ENCODE results near the gene LHX2. TPM values are rescaled to one million over a fixed set of nuclear protein-coding genes. Genes with fewer than 3 reads are reported as not detected.
"Not testable (repeated sequence)": the region's sequence is repeated elsewhere in the genome, so short reads cannot be mapped to it uniquely, and the experiment has no call there.

LHX2 gene, protein sequence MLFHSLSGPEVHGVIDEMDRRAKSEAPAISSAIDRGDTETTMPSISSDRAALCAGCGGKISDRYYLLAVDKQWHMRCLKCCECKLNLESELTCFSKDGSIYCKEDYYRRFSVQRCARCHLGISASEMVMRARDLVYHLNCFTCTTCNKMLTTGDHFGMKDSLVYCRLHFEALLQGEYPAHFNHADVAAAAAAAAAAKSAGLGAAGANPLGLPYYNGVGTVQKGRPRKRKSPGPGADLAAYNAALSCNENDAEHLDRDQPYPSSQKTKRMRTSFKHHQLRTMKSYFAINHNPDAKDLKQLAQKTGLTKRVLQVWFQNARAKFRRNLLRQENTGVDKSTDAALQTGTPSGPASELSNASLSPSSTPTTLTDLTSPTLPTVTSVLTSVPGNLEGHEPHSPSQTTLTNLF
- total RNA-seq (2014; rRNA removed; shearing (Covaris generic)) = 5.7 and 11.9 TPM in 2 replicates

DNA sequence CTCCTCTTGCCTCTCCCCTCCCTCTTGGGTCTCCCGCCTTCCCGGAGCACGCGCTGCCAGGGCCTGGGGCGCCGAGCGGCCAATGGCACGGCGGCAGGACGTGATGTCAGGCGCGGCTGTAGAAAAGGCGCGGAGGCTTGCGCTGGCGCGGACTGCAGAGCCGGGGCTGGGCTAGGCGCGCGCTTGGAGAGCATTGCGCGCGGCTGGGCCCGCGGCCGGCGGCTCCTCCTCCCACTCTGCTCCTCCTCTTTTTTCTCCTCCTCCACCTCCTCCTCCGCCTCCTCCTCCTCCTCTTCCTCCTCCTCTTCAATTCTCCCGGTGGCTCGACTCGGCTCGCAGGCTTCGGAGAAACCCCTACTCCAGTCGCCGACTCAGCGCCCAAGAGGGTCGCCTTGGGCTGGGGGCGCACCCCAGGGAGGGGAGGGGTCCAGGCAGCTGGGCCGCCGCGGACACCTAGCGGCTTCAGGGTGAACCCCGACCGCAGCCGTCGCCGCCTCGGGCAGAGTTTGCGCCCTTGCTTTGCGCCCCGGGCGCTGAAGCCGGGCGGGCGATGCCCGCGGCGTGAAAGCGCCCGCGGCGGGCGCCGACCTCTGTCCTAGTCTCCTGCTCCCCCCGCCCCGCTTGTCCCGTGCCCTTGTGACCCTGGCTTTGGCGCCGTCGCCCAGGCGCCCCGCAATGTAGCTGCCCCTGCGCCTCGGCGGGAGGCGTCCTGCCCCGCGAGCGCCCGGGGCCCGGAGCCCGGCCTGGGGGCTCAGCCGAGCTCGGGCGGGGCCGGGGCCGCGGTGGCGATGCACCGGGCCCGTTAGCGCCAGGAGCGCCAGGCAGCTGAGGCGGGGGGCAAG is at the start of gene LHX2:
Gene LHX2 (plus strand): TSS at position 309 of the 842 bp plus-strand sequence. CDS start 581 bp downstream, outside the sequence.
- peak; percentile 100 for DNase-seq (ENCODE audit: low read depth)

DNA sequence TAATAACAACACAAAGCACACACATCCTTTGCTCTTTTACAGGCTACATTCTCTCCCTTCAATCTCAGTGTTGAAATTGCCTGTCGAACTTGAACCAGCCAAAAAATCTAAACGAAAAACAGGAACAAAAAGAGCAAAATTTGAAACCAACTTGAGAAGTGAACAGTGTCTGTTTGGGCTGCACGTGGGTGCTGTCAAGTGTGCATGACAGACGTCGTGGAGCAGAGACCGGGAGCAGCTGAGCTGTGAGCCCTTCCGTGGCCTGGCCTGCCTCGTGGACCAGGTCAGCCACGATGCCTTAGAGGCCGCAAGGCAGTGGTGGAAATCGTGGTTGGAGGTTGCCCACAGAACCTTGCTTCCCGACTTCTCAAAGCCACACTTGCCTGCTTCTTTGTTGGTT is 46.8 kb upstream of the LHX2 start:
- no peak for DNase-seq (ENCODE audit: low read depth)

DNA sequence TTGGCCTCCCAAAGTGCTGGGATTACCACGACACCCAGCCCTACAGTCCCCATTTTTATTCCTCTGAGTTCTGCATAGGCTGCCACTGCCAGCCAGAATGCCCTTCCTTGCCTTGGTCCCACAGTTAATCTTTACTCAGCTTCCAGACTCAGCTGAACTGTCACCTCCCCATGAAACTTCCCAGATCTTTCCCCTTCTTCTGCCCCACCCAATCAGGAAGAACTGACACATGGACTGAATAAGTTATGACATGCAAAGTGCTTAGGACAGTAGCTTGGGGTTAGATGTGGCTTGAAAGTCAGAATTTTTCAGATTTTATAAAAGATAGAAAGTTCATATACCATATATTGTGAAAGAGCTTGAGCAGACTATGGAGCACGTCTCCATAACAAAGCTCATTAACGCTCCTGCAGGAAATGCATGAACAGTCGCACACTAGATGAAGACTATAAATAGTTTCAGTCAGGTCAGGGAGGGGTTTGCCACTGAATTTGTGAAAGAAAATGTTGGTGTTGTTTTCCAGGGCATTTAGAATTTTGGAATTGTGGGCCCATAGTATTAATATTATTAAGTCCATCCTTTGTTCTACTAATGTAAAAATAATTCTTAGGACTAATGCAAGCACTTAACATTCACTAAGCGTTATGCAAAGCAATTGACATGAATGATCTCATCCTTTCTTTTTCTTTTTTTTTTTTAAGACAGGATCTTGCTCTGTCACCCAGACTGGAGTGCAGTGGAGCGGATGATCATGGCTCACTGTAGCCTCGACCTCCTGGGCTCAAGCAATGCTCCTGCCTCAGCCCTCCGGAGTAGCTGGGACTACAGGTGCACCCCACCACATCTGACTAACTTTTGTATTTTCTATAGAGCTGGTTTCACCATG is 45.5 kb upstream of the LHX2 start:
- no peak for DNase-seq (ENCODE audit: low read depth)

DNA sequence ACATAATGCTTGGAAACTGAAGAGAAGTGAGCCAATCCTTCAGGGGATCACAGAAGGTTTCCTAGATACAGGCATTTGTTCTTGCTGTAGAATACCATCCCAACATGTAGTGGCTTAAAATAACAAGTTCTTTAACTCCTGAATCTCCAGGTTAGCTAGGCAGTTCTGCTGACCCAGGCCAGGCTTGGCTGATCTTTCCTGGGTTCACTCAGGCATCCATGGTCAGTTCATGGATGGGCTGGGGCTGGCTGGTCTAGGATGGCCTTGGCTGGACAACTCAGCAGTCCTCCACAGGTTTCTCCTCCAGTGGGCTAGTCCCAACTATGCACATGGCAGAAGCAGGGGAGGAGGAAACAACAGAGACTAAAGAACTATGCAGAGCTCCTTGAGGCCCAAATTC is 44.2 kb upstream of the LHX2 start:
- no peak for DNase-seq (ENCODE audit: low read depth)

DNA sequence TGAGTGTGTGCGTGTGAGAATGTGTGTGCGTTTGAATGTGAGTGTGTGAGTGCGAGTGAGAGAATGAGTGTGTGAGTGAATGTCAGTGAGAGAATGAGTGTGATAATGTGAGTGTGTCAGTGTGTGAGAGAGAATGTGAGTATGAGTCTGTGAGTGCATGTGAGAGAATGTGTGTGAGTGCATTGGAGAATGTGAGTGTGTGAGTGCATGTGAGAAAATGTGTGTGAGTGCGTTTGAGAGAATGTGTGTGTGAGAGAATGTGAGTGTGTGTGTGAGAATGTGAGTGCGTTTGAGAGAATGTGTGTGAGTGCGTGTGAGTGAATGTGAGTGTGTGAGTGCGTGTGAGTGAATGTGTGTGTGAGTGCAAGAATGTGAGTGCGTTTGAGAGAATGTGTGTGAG is 39.0 kb upstream of the LHX2 start:
- DNase-seq (ENCODE audit: low read depth) = no peak

DNA sequence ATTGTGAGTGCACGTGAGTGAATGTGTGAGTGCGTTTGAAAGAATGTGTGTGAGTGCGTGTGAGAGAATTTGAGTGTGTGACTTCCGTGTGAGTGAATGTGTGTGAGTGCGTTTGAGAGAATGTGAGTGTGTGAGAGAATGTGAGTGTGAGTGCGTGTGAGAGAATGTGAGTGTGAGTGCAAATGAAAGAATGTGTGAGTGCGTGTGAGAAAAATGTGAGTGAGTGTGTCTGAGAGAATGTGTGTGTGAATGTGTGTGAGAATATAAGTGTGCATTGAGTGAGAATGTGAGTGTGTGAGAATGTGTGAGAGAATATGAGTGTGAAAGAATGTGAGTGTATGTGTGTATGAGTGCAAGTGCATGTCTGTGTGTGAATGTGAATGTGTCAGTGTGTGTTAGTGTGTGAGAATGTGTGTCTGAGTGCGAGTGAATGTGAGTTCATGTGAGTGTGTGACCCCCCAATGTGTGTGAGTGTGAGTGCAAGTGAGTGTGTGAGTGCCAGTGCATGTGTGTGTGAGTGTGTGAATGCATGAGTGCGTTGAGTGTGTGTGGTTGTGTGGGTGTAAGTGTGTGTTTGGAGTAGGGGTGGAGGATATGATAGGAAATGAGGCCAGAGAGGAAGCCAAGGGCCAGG is 37.9 kb upstream of the LHX2 start:
- DNase-seq (ENCODE audit: low read depth) = no peak

DNA sequence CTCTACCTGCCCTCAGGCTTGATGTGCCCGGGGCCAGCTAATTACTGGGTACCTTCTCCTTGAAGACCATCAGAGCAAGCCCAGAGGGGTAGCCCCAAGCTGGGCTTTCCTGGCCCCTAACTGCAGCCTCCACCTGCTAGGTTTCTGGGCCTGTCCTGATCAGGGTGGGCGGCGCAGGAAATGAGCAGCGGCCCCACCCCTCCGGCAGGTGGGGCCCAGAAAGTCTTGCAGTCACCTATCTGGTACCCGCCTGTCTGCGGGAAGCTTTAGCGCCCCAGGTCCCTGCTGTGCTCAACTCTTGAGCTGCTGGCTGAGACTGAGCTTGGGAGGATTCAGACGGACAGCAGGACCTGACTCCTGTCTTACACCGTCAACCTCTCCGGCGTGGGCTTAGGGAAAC is 37.1 kb upstream of the LHX2 start:
- no peak for DNase-seq (ENCODE audit: low read depth)

DNA sequence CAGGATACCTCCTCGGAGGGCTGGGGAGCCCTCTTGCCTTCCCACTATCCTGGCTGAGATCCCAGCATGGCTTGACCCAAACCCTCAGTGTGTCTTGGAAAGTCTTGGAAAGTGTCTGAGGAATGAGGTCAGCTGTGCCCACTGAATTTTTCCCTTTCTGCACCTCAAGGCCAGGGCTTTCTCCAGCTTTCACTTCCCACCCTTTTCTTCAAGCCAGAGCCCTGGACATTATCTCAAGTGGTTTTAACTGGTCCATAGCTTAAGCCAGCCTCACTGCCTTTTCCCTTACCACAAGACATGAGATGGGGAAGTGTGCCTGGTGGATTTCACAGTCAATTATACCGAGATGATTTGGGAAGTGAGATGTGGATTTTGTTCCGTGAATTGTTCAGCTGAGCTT is 35.7 kb upstream of the LHX2 start:
- no peak for DNase-seq (ENCODE audit: low read depth)

DNA sequence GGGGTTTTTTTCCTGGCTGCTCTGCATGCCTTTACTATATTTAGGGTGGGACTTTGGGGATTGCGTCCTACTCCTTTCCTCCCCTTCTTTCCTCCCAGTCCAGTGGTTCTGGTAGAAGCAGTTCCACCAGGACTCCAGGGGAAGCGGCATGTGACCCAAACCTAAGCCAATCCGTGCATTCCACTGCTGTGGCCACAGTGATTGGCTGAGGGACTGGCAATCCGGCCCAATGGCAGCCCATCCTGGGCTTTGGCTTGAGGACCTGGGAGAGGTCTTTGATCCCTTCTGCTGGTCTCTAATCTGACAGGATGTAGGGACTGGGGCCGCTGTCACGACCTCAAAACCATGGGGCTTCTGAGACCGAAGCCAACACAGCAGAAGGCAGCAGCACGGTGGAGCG is 35.0 kb upstream of the LHX2 start:
- DNase-seq (ENCODE audit: low read depth) = not testable (repeated sequence)

DNA sequence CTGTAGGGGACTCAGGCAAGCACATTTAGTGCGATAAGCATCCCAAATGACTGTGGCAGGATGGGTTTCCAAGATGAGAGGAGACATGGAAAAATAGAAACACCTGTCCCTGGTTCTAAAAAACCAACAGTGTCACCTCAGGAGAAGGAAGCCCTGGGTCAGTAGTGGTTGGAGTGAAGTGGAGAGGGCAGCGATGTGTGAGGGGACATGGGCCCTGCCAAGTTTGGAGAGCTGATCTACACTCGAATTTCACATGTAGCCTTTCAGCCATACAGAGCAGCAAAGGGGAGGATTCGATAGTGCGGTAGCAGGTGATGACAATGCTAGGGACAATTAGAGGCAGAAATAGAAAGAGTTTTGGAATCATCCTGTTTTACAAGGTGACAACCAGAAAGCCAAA is 32.6 kb upstream of the LHX2 start:
- no peak for DNase-seq (ENCODE audit: low read depth)

DNA sequence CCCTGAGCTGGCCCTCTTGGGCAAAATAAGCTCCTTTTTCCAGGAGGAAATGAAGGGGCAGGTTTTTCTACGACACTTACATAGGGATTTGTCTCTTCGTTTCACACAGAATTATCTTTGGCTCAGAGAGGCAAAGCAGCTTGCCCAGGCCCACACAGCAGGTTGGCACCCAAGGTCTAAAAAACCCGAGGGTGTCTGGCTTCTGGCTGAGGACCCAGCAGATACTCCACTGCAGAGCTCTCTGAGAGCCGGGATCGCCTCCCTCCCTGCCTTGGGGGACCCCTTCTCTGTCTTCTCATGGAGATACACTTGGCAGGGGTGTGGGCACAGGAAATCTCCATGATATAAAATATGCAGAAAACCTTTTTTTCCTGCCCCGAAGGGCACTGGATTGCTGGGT is 29.0 kb upstream of the LHX2 start:
- no peak for DNase-seq (ENCODE audit: low read depth)

DNA sequence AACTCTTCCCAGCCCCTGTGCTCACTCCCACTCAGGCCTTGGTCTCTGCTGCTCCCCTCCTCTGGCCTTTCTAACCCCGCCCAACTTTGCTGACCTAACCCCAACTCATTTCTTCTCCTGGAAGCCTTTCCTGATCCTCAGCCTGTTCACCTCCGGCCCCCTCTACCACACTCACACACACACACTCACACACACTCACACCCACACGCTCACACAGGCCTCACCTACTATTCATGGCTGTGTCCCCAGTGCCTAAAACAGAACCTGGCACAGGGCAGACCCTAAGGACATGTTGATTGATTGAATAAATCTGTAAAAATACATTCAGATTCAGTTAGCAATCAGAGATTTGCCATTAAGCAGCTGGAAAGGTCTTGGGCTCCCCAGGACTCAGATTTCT is 28.5 kb upstream of the LHX2 start:
- DNase-seq (ENCODE audit: low read depth) = no peak

DNA sequence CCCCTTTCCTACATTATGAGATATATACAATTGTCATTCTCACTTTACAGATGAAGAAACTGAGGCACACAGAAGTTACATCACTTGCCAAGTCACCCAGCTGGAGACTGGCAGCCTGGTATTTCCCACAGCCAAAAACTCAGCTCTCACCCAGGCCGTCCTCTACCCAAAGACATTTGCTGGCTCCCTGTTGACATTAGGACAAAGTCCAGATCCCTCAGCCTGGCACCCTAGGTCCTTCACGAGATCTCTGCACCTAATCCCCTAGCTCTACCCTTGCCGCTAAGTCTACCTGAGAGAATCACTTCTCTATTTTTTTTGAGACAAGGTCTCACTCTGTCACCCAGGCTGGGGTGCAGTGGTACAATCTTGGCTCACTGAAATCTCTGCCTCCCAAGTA is 26.8 kb upstream of the LHX2 start:
- no peak for DNase-seq (ENCODE audit: low read depth)

DNA sequence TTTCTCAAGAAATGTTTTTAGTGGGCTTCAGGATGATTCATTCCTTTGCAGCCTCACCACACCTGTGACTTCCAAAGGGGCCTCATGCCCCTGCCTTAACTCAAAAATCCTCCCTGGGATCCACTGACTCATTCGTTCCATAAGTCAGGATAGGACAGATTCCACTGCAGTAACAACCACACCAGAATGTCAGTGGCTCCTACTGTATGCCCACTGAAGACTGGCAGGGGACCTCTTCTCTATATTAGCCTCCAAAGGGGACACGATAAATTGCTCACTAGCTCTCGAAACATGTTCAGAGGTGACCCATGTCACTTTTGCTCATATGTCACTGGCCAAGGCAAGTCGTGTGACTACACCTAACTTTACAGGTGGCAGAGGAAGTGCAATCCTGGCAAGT is 25.7 kb upstream of the LHX2 start:
- no peak for DNase-seq (ENCODE audit: low read depth)

DNA sequence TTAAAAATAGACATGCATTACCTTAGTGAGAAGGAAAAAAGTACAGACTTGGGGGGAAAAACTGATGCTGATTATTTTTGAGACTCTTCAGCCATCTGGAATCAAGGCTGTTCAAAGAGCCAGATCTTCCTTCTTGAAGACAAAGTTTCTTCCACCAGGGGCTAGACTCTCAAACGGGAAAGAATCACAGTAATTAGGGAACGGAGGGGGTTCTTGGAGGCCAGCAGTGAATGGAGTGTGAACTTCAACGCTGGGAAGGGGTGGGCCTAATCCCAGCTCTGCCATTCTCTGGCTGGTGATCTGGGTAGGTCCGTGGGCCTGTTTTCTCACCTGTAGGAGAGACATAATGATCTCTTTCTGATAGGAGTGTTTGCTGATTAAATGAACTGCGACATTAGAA is 21.1 kb upstream of the LHX2 start:
- no peak for DNase-seq (ENCODE audit: low read depth)

DNA sequence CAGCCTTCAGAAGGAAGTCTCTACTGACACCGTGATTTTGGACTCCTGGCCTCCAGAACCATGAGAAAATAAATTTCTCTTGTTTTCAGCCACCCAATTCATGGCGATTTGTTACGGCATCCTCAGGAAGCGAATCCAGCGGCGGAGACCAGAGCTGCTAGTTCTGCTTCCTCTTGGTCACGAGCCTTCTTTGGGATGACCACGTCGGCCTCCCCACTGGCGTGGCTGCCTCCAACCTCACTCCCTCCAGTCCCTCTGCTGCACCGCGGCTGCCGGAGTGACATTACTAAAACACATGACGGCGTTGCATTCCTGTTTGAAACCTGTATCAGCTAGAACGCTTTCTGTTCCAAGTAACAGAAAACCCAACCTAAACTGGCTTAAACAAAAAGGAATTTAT is 18.9 kb upstream of the LHX2 start:
- not testable (repeated sequence) for DNase-seq (ENCODE audit: low read depth)

DNA sequence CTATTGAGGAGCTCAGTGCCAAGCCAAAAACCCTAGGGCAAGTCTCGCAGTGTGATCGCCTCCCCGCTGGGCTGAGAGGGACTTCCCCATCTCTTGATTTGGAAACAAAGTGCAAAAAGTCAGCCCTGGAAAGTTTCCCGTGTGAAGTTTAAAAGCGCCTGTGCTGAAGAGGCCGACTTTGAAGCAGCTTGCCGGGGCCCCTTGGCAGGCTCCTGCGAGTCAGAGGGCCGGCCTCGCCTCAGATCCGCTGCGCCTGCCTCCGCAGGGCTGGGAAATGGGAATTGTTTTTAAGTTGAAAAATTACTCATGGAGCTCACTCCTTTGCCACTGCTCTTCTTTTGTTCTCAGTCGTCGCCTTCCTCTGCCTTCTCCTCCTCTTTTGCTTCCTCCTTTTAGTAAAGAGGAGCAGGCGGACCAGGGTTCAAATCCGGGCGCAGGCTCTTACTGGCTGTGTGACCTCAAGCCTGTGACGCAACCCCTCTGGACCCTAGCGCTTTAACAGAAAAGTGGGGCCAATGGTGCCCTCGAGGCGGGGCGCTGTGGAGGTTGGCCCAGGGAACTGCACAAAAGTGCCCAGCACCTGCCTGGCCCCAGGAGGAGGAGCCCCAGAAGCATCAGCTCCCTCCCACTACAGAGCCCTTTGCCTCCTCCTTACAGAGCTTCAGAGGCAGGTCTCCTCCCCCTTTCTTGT is 14.7 kb upstream of the LHX2 start:
- peak; percentile 66 for DNase-seq (ENCODE audit: low read depth)

DNA sequence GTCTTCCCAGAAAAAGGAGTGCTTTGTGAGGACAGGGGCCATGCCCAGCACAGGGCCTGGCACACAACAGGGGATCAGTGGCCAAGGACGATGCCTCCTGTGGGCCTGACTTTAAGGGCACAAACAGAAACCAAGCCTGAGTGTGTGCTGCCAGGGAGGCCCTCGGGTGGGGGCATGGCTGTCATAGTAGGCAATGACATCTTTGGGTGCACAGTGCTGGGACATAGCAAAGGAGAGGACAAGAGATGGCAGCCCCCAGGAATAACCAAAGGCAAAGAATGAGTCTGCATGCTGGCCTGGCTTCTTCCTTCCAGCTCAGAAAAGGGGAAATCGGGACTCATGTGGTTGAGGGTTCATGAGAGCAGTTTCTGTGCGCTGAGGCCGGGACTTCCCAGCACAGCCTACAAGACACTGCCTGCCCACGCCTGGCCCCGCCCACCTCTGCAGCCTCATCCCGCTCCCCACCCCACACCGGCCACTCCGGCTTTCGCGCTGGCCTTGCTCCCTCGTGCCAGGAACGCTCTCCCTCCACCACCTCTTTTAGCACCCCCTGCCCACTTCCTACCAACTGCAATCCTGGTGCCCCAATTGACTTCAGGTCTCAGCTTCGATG is 13.8 kb upstream of the LHX2 start:
- DNase-seq (ENCODE audit: low read depth) = peak; percentile 71

DNA sequence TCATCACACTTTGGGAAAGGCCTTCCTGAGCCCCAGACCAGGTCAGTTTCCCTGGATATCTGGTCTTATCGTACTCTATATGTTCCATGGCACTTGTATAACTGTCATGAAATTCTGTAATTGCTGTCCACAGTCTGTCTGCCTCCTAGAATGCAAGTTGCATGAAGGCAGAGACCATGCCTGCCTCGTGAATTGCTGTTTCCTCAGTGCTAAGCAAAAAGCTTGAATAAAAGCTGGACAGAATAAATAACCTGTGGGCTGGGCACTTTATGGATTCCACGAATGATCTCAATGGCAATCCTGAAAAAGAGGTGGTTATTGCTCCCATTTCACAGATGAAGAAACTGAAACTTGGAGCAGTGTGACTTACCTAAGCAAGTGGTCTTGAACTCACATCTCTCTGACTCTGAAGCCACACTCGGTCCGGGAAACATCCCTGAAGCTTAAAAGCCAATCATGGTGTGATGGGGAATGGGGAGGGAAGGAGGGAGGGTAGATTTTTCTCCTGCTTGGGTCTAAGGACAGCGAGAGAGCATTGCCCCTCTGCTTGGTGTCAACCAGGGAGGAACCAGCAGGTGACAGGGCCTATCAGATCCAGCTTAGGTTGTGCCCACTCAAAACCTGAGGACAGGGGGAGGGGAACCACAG is 13.2 kb upstream of the LHX2 start:
- DNase-seq (ENCODE audit: low read depth) = no peak

Measured in Daoy (cell line).